ENCODE results near the gene GRAMD4. TPM values are rescaled to one million over a fixed set of nuclear protein-coding genes. Genes with fewer than 3 reads are reported as not detected.

The GRAMD4 gene
- total RNA-seq, 1 donor from 2014 or later = 71.4 TPM

- TF ChIP-seq CTCF (IDR thresholded peaks at IDR 0.05) = no peak
- no peaks in the 10 kb centered on the region for H3K4me1 ChIP-seq
- no peak for DNase-seq
- no peak overlapping the region for H3K27ac ChIP-seq
- ATAC-seq = no peak
- intact Hi-C loops (cut with DNase I) = no loop called here
- no peak overlapping the region for H3K4me3 ChIP-seq
- peaks cover 62% of the 10 kb centered on the region for H3K36me3 ChIP-seq
- no peaks in the 10 kb centered on the region for H3K27me3 ChIP-seq
- H3K9me3 ChIP-seq = no peaks in the 10 kb centered on the region
Observed at GRCh38 chr22:46703171-46703995, 83.2 kb downstream of the GRAMD4 start.

- Histone ChIP-seq H3K4me3 (no peak overlapping the region), H3K9me3 (no peaks in the 10 kb centered on the region), H3K27me3 (no peaks in the 10 kb centered on the region), H3K4me1 (no peaks in the 10 kb centered on the region), H3K27ac (no peak overlapping the region), H3K36me3 (peaks cover 62% of the 10 kb centered on the region)
- DNase-seq = no peak
- no peak for TF ChIP-seq CTCF (IDR thresholded peaks at IDR 0.05)
- ATAC-seq = no peak
- intact Hi-C loops (cut with DNase I) = no loop called here
Observed at GRCh38 chr22:46703996-46704370, 83.8 kb downstream of the GRAMD4 start.

- no peak overlapping the region for H3K4me3 ChIP-seq
- no peak for ATAC-seq
- DNase-seq = no peak
- no peaks in the 10 kb centered on the region for H3K27me3 ChIP-seq
- no peaks in the 10 kb centered on the region for H3K4me1 ChIP-seq
- intact Hi-C loops (cut with DNase I) = no loop called here
- H3K9me3 ChIP-seq = no peaks in the 10 kb centered on the region
- no peak overlapping the region for H3K27ac ChIP-seq
- TF ChIP-seq CTCF (IDR thresholded peaks at IDR 0.05) = no peak
- peaks cover 62% of the 10 kb centered on the region for H3K36me3 ChIP-seq
Observed at GRCh38 chr22:46706060-46706459, 85.9 kb downstream of the GRAMD4 start.

GRCh38 chr22:46707305-46707704 is 87.1 kb downstream of the GRAMD4 start:
- H3K27ac ChIP-seq = no peak overlapping the region
- no peak overlapping the region for H3K4me3 ChIP-seq
- ATAC-seq = no peak
- DNase-seq = no peak
- no peaks in the 10 kb centered on the region for H3K27me3 ChIP-seq
- no peaks in the 10 kb centered on the region for H3K4me1 ChIP-seq
- intact Hi-C loops (cut with DNase I) = no loop called here
- no peaks in the 10 kb centered on the region for H3K9me3 ChIP-seq
- H3K36me3 ChIP-seq = peaks cover 67% of the 10 kb centered on the region
- no peak for TF ChIP-seq CTCF (IDR thresholded peaks at IDR 0.05)

GRCh38 chr22:46707827-46708570 is 87.8 kb downstream of the GRAMD4 start:
- H3K27me3 ChIP-seq = no peaks in the 10 kb centered on the region
- H3K4me3 ChIP-seq = no peak overlapping the region
- peaks cover 70% of the 10 kb centered on the region for H3K36me3 ChIP-seq
- DNase-seq (no peak), ATAC-seq (no peak)
- H3K4me1 ChIP-seq = no peaks in the 10 kb centered on the region
- H3K27ac ChIP-seq = no peak overlapping the region
- TF ChIP-seq CTCF (IDR thresholded peaks at IDR 0.05) = no peak
- no peaks in the 10 kb centered on the region for H3K9me3 ChIP-seq
- intact Hi-C loops (cut with DNase I) = no loop called here

Data from upper lobe of right lung (tissue), 1 donor.